Measurements from ENCODE around the gene EYS. TPM values are rescaled to one million over a fixed set of nuclear protein-coding genes. Genes with fewer than 3 reads are reported as not detected.

The EYS gene
- total RNA-seq, 1 donor from 2014 or later = not detected

GRCh38 chr6:64335195-64335594 is 1371.8 kb downstream of the EYS start:
- intact Hi-C loops (cut with micrococcal nuclease) = no loop called here

- intact Hi-C loops (cut with micrococcal nuclease) = no loop called here
Measured at GRCh38 chr6:64334636-64335035, 1372.4 kb downstream of the EYS start.

- intact Hi-C loops (cut with micrococcal nuclease) = no loop called here
Measured at GRCh38 chr6:64330694-64331307, 1376.2 kb downstream of the EYS start.

- intact Hi-C loops (cut with micrococcal nuclease) = no loop called here
Measured at GRCh38 chr6:64326939-64327338, 1380.1 kb downstream of the EYS start.

GRCh38 chr6:64325093-64325492 is 1381.9 kb downstream of the EYS start:
- intact Hi-C loops (cut with micrococcal nuclease) = no loop called here

GRCh38 chr6:64310214-64310613 is 1396.8 kb downstream of the EYS start:
- intact Hi-C loops (cut with micrococcal nuclease) = no loop called here

GRCh38 chr6:64301307-64302236 is 1405.5 kb downstream of the EYS start:
- intact Hi-C loops (cut with micrococcal nuclease) = no loop called here

- intact Hi-C loops (cut with micrococcal nuclease) = no loop called here
Measured at GRCh38 chr6:64299176-64299575, 1407.8 kb downstream of the EYS start.

- intact Hi-C loops (cut with micrococcal nuclease) = no loop called here
Measured at GRCh38 chr6:64294034-64294433, 1413.0 kb downstream of the EYS start.

GRCh38 chr6:64293298-64293697 is 1413.7 kb downstream of the EYS start:
- intact Hi-C loops (cut with micrococcal nuclease) = no loop called here

GRCh38 chr6:64290867-64291266 is 1416.2 kb downstream of the EYS start:
- intact Hi-C loops (cut with micrococcal nuclease) = no loop called here

GRCh38 chr6:64289931-64290330 is 1417.1 kb downstream of the EYS start:
- intact Hi-C loops (cut with micrococcal nuclease) = no loop called here

- intact Hi-C loops (cut with micrococcal nuclease) = no loop called here
Measured at GRCh38 chr6:64288351-64288750, 1418.7 kb downstream of the EYS start.

- intact Hi-C loops (cut with micrococcal nuclease) = no loop called here
Measured at GRCh38 chr6:64281167-64281566, 1425.9 kb downstream of the EYS start.

- intact Hi-C loops (cut with micrococcal nuclease) = no loop called here
Measured at GRCh38 chr6:64280569-64280968, 1426.5 kb downstream of the EYS start.

GRCh38 chr6:64270083-64270482 is 1436.9 kb downstream of the EYS start:
- intact Hi-C loops (cut with micrococcal nuclease) = no loop called here

- intact Hi-C loops (cut with micrococcal nuclease) = no loop called here
Measured at GRCh38 chr6:64266351-64266821, 1440.6 kb downstream of the EYS start.

- intact Hi-C loops (cut with micrococcal nuclease) = no loop called here
Measured at GRCh38 chr6:64263778-64264177, 1443.2 kb downstream of the EYS start.

GRCh38 chr6:64259372-64259771 is 1447.7 kb downstream of the EYS start:
- intact Hi-C loops (cut with micrococcal nuclease) = no loop called here

- intact Hi-C loops (cut with micrococcal nuclease) = no loop called here
Measured at GRCh38 chr6:64258752-64259151, 1448.3 kb downstream of the EYS start.

GRCh38 chr6:64258302-64258701 is 1448.7 kb downstream of the EYS start:
- intact Hi-C loops (cut with micrococcal nuclease) = no loop called here

GRCh38 chr6:64257586-64257985 is 1449.4 kb downstream of the EYS start:
- intact Hi-C loops (cut with micrococcal nuclease) = no loop called here

GRCh38 chr6:64256483-64256882 is 1450.5 kb downstream of the EYS start:
- intact Hi-C loops (cut with micrococcal nuclease) = no loop called here
